ENCODE results near the gene CD27.

CD27 gene

GRCh38 chr12:6434205-6435140, 10.3 kb upstream of the CD27 start:
- no peak for DNase-seq

GRCh38 chr12:6435961-6436715, 8.6 kb upstream of the CD27 start:
- DNase-seq = no peak

- no peak for DNase-seq
Observed at GRCh38 chr12:6437586-6437985, 7.2 kb upstream of the CD27 start.

GRCh38 chr12:6438345-6438744, 6.4 kb upstream of the CD27 start:
- DNase-seq = no peak

GRCh38 chr12:6440391-6440790, 4.4 kb upstream of the CD27 start:
- DNase-seq = no peak

- DNase-seq = no peak
Observed at GRCh38 chr12:6442836-6443235, 1.9 kb upstream of the CD27 start.

- DNase-seq = no peak
Observed at GRCh38 chr12:6443361-6443983, 1.3 kb upstream of the CD27 start.

GRCh38 chr12:6444031-6444430, 724 bp upstream of the CD27 start:
- DNase-seq = no peak

- no peak for DNase-seq
Observed at GRCh38 chr12:6450091-6450868, 5.5 kb downstream of the CD27 start.

GRCh38 chr12:6450869-6451347, 6.2 kb downstream of the CD27 start:
- DNase-seq = no peak

- no peak for DNase-seq
Observed at GRCh38 chr12:6451348-6452244, 6.8 kb downstream of the CD27 start, which contains the start of gene TAPBPL. Gene TAPBPL, plus strand, starts transcription at chr12:6452042. Its CDS starts 207 bp downstream, at chr12:6452249.

GRCh38 chr12:6452245-6452943, 7.6 kb downstream of the CD27 start:
- no peak for DNase-seq

GRCh38 chr12:6452944-6453630, 8.3 kb downstream of the CD27 start:
- DNase-seq = no peak

GRCh38 chr12:6457220-6457945, 12.6 kb downstream of the CD27 start:
- no peak for DNase-seq

- no peak for DNase-seq
Observed at GRCh38 chr12:6458281-6459003, 13.7 kb downstream of the CD27 start.

- DNase-seq = no peak
Observed at GRCh38 chr12:6459004-6459337, 14.2 kb downstream of the CD27 start.

- DNase-seq = no peak
Observed at GRCh38 chr12:6460751-6461371, 16.1 kb downstream of the CD27 start.
